Stimulated activated memory B cell treated with anti-CD40 and anti-IgM and Interleukin-4, amounts not matched to agents 10 μg/mL and 1 μg/mL and 100 μg/mL, for 72 hours (primary cell): ENCODE data around the gene IGSF9B.

Source experiments
- ATAC-seq: fragments of 150-1000 bp; cut with Tn5 transposase; 2 replicates; pipeline ENCODE4 v1.10.0; 2021
- H3K27ac Mint-ChIP-seq: one replicate; pipeline ENCODE4 v1.8.0; 2022; ENCODE audit warnings: mild to moderate bottlenecking, mixed read lengths
- H3K27me3 Mint-ChIP-seq: one replicate; pipeline ENCODE4 v1.8.0; 2022; ENCODE audit warnings: mixed read lengths
- H3K36me3 Mint-ChIP-seq: one replicate; pipeline ENCODE4 v1.8.0; 2022; ENCODE audit warnings: mixed read lengths
- H3K4me1 Mint-ChIP-seq: one replicate; pipeline ENCODE4 v1.8.0; 2022; ENCODE audit warnings: mixed read lengths
- H3K4me3 Mint-ChIP-seq: one replicate; pipeline ENCODE4 v1.8.0; 2022; ENCODE audit warnings: mild to moderate bottlenecking, moderate library complexity, mixed read lengths
- H3K9me3 Mint-ChIP-seq: one replicate; pipeline ENCODE4 v1.8.0; 2022; ENCODE audit warnings: mixed read lengths

The IGSF9B gene

DNA sequence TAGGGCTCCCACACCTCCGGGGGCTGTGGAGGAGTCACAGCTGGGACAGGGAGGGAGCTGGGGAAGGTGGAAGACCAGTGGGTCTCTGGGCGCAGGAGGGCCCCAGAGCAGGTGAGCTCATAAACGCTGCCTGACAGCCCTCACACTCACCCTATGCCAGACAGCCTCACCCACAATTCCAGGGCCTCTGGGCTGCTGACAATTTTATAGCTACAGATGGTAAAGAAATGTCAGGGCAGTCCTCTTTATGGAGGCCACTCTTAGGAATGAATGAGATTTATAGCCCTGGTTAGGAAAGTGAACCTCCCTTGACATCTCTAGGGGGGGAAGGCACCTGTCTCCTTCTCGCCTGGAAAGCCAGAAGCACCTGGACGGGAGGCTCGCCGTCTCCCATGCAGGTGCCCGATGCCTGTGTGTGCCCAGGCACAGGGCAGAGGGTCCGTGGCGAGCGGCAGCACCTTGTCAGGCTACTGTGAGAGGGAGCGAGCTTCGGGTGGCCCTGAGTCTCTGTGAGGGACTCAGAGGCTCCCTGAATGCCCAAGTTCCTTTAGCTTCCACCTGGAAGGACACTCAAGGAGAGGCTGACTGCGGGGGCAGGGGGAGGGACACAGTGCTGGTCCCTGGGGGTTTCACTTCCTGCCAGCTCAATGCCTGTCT lies 39.9 kb downstream of the IGSF9B start:
- no peak overlapping the region for H3K27ac Mint-ChIP-seq
- H3K27me3 Mint-ChIP-seq, result peaks cover 41% of the 10 kb centered on the region
- H3K9me3 Mint-ChIP-seq, result no peaks in the 10 kb centered on the region
- H3K4me1 Mint-ChIP-seq, result peaks cover 18% of the 10 kb centered on the region
- H3K4me3 Mint-ChIP-seq, result no peak overlapping the region
- no peaks in the 10 kb centered on the region for H3K36me3 Mint-ChIP-seq
- no peak for ATAC-seq

DNA sequence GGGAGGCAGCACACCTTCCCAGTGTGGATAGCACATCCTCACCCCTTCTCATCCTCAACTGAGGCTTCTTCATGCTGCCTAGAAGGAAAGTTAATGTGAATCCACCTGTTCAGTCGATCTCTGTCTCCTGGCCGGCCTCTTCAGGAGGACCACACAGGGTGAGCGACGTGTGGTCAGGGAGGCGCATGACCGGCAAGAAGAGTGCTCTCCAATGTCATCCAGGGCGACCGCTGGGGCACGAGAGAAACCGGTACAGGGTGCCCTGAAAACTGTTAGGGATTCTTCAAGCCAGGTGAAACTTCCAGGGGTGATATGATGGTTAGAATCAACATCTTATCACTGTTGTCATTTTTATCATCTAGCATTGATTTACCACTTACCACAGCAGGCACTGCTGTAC lies 43.0 kb downstream of the IGSF9B start:
- Mint-ChIP-seq H3K27me3 (peaks cover 35% of the 10 kb centered on the region), H3K4me3 (no peak overlapping the region), H3K36me3 (no peaks in the 10 kb centered on the region), H3K4me1 (peaks cover 15% of the 10 kb centered on the region), H3K9me3 (no peaks in the 10 kb centered on the region), H3K27ac (no peak overlapping the region)
- no peak for ATAC-seq

DNA sequence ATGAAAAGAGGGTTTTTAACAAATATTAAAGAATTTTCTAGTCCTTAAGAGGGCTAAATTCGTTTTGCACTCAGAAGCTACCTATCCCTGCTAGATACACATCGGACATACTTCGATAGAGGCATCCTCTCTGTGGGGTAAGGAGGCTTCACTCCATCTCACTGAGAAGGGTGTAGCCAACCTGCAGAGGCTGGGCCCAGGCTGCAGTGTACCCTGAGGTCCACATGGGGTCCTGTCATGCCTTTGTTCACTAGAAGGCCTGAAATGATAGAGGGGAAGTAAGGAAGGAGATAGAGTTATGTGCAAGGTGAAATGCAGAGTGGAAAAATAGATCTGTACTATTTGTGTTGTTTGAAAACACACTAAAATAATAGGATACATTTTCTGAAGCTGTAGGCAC lies 45.6 kb downstream of the IGSF9B start:
- ATAC-seq, result peak; percentile 62
- Mint-ChIP-seq H3K9me3 (no peaks in the 10 kb centered on the region), H3K4me3 (no peak overlapping the region), H3K36me3 (no peaks in the 10 kb centered on the region), H3K4me1 (peaks cover 2% of the 10 kb centered on the region), H3K27ac (no peak overlapping the region), H3K27me3 (peaks cover 10% of the 10 kb centered on the region)

DNA sequence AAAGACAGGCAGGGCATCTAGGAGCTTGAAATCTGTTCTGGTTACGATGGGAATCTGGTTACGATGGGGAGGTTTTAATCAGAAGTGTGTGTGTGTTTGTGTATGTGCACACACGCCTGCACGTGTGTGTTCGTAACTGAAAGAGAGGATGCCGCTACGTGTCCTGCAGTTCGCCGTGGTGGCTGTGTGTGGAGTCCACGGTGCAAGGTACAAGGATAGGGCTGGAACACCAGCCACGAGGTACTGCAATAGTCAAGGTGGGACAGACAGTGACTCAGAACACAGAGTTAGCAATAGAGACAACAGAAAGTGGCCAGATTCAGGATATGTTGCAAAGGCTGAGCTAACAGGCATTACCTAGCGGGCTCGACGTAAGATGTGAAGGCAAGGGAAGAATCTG lies 46.7 kb downstream of the IGSF9B start:
- Mint-ChIP-seq H3K36me3 (no peaks in the 10 kb centered on the region), H3K4me3 (no peak overlapping the region), H3K27ac (no peak overlapping the region)

DNA sequence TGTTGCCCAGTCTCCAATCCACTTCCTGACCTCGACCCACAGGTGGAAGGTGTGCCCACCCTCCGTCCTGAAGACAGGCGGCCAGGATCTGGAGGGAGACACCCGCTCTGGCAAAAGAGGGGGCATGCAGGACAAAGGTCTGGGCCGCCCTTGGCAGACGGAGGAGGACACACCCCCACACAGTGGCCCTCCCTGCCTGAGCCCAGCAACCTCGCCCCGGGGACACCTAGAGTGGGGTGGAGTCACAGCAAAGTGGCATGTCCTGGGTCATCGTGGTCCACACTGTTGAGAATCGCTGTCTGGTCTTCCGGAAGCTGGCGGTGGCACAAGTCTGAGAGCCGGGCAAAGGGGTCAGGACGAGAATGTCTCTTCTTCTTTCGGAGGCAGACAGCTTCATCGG lies 47.9 kb downstream of the IGSF9B start:
- ATAC-seq, result no peak
- no peaks in the 10 kb centered on the region for H3K27me3 Mint-ChIP-seq
- H3K27ac Mint-ChIP-seq, result no peak overlapping the region
- no peak overlapping the region for H3K4me3 Mint-ChIP-seq
- peaks cover 10% of the 10 kb centered on the region for H3K4me1 Mint-ChIP-seq
- no peaks in the 10 kb centered on the region for H3K9me3 Mint-ChIP-seq
- H3K36me3 Mint-ChIP-seq, result no peaks in the 10 kb centered on the region

More for the DNA sequence above, 46.7 kb downstream of the IGSF9B start:
- ATAC-seq, result no peak
- H3K27me3 Mint-ChIP-seq, result no peaks in the 10 kb centered on the region
- H3K4me1 Mint-ChIP-seq, result peaks cover 10% of the 10 kb centered on the region
- H3K9me3 Mint-ChIP-seq, result no peaks in the 10 kb centered on the region

DNA sequence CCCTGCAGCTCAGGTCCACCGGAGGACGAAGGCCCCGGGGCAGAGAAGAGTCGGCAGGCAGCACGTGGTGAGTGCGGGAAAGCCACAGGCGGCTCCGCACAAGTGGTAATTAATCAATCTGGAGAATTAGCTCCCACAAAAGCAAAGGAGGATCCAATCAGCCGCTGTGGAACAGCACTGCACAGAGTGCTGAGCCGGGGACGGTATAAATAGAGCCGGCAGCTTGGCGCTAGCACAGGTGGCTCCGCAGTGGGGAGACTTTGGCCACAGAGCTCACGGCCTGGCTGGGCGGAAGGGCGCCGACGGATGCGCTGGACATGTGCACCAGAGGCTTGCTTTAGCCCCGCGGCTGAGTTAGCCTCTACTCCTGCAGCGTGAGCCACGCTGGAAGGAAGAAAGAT lies 48.9 kb downstream of the IGSF9B start:
- no peak overlapping the region for H3K27ac Mint-ChIP-seq
- no peaks in the 10 kb centered on the region for H3K9me3 Mint-ChIP-seq
- no peaks in the 10 kb centered on the region for H3K27me3 Mint-ChIP-seq
- ATAC-seq, result no peak
- no peaks in the 10 kb centered on the region for H3K36me3 Mint-ChIP-seq
- H3K4me1 Mint-ChIP-seq, result peaks cover 10% of the 10 kb centered on the region
- no peak overlapping the region for H3K4me3 Mint-ChIP-seq

DNA sequence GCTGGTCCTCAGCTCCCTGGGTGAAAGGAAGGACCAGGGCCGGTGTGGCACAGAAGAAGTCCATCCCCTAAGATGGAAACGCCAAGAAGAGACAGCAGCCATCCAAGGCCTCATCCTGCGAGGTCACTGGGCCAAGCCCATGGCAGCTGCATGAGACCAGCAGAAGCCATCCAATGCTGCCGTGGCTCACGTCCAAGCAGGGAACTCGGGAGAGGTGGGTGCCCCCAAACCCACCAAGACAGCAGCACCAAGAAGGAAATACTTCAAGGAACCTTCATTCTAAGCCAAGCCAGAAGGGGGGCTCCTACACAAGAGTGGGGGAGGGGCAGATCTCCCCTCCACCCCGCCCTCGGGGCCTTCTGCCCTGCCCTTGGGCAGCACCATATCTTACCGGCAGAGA lies 49.6 kb downstream of the IGSF9B start:
- no peak overlapping the region for H3K4me3 Mint-ChIP-seq
- H3K9me3 Mint-ChIP-seq, result no peaks in the 10 kb centered on the region
- no peak for ATAC-seq
- no peak overlapping the region for H3K27ac Mint-ChIP-seq
- no peaks in the 10 kb centered on the region for H3K27me3 Mint-ChIP-seq
- H3K36me3 Mint-ChIP-seq, result no peaks in the 10 kb centered on the region
- H3K4me1 Mint-ChIP-seq, result peaks cover 10% of the 10 kb centered on the region

DNA sequence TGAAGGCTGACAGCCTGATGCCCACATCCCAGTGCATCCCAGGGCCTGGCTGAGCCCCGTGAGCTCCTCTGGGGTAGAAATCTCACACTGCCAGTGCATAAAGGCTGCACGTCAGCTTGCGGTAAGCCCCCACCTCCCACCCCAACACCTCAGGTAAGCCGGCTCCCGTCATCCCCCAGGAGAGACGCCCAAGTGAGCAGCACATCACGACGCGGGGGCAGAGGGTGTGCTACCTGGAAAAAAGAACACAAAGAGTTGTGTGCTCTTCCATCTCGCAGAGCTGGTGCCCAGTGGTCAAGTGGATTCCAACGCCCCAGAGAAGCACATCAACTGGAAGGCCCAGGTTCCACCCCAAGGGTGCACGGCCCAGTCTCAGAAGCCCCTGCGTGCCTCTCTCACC lies 50.0 kb downstream of the IGSF9B start:
- Mint-ChIP-seq H3K9me3 (no peaks in the 10 kb centered on the region), H3K27ac (no peak overlapping the region), H3K36me3 (no peaks in the 10 kb centered on the region), H3K4me3 (no peak overlapping the region), H3K27me3 (no peaks in the 10 kb centered on the region), H3K4me1 (peaks cover 10% of the 10 kb centered on the region)
- no peak for ATAC-seq

DNA sequence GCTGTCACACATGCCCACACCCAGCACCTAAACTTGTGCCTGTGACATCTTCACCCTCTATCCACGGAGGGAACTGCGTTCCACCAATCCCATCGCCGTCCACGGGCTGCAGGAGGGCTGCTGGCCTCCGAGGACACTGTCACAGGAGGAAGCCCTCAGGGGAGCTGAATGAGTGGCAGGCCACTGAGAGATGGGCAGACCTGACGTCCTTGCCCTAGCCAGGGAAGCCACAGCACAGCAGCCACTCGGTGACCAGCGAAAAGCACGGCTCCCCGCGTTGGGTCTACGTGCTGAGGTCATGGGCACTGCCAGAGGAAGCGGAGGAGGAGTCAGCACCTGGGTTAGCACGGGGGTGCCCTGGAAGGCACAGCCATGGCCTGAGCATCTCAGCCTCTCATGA lies 50.5 kb downstream of the IGSF9B start:
- Mint-ChIP-seq H3K27me3 (no peaks in the 10 kb centered on the region), H3K4me3 (no peak overlapping the region), H3K36me3 (no peaks in the 10 kb centered on the region), H3K27ac (peak overlapping the region; percentile 77), H3K9me3 (no peaks in the 10 kb centered on the region), H3K4me1 (peaks cover 10% of the 10 kb centered on the region)
- ATAC-seq, result no peak

DNA sequence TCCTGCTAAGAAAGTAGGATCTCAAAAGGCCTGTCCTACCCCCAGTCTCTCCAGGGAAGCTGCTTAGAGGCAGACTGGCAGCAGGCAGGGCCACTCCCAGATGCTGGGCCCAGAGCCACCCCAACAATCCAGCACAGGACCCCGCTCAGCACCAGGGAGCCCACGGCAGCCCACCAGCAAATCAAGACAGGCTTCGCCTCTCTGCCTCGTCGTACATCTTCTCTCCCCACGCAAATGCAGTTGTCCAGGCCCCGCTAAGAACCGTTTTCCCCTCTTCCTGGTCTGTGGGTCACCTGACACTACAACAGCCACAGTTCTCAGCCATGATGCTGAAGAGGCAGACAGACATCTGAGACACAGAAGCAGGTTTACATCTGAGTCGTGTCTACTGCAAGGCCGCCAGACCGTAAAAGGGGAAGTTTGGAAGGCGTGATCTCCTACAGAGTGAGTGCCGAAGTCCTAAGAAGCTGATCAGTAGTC lies 51.1 kb downstream of the IGSF9B start:
- H3K4me1 Mint-ChIP-seq, result peaks cover 10% of the 10 kb centered on the region
- H3K9me3 Mint-ChIP-seq, result no peaks in the 10 kb centered on the region
- peak overlapping the region; percentile 77 for H3K27ac Mint-ChIP-seq
- no peaks in the 10 kb centered on the region for H3K27me3 Mint-ChIP-seq
- ATAC-seq, result peak; percentile 85
- no peaks in the 10 kb centered on the region for H3K36me3 Mint-ChIP-seq
- no peak overlapping the region for H3K4me3 Mint-ChIP-seq

DNA sequence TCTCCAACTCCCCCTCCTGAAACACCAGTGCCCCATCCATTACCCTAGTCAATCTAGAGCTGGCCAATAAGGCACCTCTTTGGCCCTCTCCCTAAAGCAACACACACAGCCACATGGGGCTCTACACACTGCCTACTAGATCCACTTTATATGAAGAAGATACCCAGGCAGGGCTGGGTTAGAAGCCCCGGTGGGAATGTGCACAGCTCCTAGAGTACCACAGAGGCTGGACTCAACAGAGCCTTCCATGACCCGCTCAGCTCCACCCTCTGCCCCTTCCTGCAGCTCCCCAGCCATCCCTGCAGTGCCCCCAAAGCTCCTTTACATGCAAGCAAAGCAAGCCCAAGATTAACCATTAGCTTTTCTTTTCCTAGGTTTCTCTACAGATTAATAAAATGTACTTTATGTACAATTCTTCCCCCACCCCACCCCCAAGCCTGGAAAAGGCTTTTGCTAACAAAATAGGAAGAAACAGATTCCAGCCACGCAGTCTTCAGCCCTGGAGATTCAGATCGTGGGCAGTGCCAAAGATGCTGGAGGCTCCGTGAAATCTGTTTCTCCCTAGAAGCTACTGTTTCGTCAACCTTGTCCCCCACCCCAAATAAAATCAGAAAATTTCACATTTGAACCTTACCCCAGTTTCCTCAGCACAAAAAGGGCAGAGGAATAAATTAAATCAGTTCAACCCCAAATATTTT lies 51.8 kb downstream of the IGSF9B start:
- no peaks in the 10 kb centered on the region for H3K36me3 Mint-ChIP-seq
- H3K27ac Mint-ChIP-seq, result no peak overlapping the region
- no peaks in the 10 kb centered on the region for H3K27me3 Mint-ChIP-seq
- H3K4me1 Mint-ChIP-seq, result peaks cover 10% of the 10 kb centered on the region
- no peak for ATAC-seq
- no peaks in the 10 kb centered on the region for H3K9me3 Mint-ChIP-seq
- no peak overlapping the region for H3K4me3 Mint-ChIP-seq

DNA sequence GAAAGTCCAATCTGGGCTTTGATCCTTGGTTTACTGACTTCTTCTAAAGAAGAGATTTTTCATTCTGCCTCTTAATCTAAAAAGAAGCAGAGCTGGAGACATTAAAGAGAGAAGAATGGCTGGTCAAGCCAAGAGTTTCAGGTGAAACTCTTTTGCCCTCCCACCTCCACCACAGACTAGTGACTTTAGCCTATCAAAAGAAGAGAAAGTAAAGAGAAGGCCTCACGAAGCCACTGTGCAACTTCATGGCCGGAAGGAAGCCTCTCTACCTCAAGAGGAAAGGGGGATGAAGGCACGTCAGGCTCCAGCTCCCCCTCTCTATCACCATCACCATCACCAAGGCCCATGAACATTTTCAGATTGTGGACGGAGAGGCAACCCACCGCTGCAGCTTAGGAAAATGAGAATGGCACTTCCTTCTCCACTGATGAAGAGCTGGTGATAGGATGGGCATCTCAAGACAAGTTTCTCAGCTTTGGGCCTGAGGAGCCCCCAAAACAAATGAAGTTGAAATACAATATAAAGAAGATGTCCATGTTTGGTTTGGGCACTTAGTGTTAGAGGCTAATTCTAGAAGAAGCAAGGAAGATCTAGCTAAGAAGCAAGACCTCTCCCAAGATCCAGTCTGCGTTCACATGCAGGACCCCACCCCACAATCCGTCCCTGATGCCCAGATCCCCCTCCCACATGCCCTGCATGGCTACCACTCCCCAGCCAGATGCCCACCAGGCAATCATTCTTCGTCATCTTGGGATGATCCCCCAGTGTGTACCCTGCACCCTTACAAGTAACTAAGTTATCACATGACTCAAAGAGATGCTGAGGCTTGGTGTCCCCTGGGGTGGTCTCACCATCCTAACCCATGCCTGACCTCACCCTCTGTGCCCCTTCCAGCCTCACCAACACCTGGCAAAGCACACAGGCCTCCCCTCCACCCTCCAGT lies 52.6 kb downstream of the IGSF9B start:
- H3K4me3 Mint-ChIP-seq, result no peak overlapping the region
- H3K27me3 Mint-ChIP-seq, result peaks cover 2% of the 10 kb centered on the region
- no peaks in the 10 kb centered on the region for H3K9me3 Mint-ChIP-seq
- peaks cover 10% of the 10 kb centered on the region for H3K4me1 Mint-ChIP-seq
- H3K36me3 Mint-ChIP-seq, result no peaks in the 10 kb centered on the region
- no peak overlapping the region for H3K27ac Mint-ChIP-seq
- no peak for ATAC-seq

DNA sequence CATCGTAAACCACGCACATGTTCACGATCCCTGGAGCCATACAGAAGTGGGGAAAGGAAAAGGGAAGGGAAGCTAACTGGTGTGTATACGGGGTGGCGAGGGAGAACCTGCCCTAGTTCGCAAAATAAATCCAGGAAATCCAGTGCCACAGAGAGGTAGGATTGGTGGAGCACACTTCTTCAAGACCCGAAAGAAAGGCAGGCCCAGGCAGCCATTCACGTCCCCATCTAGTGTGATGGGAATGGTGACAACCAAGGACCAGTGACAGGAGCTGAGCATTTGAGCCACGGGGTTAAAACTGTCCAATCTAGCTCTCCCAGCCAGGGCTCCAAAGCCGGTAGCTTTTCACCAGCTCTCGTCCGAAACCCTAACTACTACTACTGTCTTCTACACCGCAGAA lies 53.7 kb downstream of the IGSF9B start:
- peaks cover 9% of the 10 kb centered on the region for H3K27me3 Mint-ChIP-seq
- H3K27ac Mint-ChIP-seq, result no peak overlapping the region
- H3K36me3 Mint-ChIP-seq, result no peaks in the 10 kb centered on the region
- ATAC-seq, result no peak
- H3K4me3 Mint-ChIP-seq, result no peak overlapping the region
- H3K9me3 Mint-ChIP-seq, result no peaks in the 10 kb centered on the region
- H3K4me1 Mint-ChIP-seq, result peaks cover 19% of the 10 kb centered on the region

DNA sequence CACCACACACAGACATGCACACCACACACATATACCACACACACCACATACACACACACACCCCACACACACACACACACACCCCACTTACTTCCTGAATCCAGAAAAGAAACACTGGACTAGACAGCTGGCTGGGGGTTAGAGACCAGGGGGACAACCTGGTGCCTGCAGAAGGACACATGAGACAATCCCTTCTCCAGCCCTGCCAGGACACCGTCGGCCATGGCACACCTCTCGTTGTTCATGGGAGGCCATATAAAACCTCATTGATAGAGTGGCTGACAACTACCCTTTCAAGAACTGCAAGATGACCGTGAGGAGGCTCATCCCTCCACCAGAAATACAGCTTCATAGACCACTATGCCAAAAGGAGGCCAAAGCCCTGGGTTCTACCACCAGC lies 54.3 kb downstream of the IGSF9B start:
- Mint-ChIP-seq H3K4me1 (peaks cover 24% of the 10 kb centered on the region), H3K27me3 (peaks cover 9% of the 10 kb centered on the region), H3K27ac (no peak overlapping the region), H3K9me3 (no peaks in the 10 kb centered on the region), H3K4me3 (no peak overlapping the region), H3K36me3 (no peaks in the 10 kb centered on the region)
- ATAC-seq, result no peak

DNA sequence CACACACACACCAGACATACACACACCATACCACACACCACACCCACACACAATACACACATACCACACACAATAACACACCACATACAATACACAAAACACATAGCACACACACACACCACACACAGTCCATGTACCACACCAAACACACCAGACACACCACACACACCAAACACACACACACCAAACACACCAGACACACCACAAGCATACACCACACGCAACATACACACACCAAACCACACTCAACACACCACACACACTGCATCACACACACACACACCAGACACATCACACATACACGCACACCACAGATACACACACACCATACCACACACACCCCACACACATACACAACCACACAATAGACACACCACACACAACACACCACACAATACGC lies 54.8 kb downstream of the IGSF9B start:
- H3K9me3 Mint-ChIP-seq, result no peaks in the 10 kb centered on the region
- H3K27ac Mint-ChIP-seq, result no peak overlapping the region
- no peak overlapping the region for H3K4me3 Mint-ChIP-seq
- ATAC-seq, result no peak
- H3K4me1 Mint-ChIP-seq, result peaks cover 25% of the 10 kb centered on the region
- H3K27me3 Mint-ChIP-seq, result peaks cover 9% of the 10 kb centered on the region
- H3K36me3 Mint-ChIP-seq, result no peaks in the 10 kb centered on the region
